H1 (cell line): ENCODE measurements around the gene PAX6. TPM values are rescaled to one million over a fixed set of nuclear protein-coding genes. Genes with fewer than 3 reads are reported as not detected.

Experiments used
- CTBP2 ChIP-seq: IDR thresholded peaks from 2 replicates; pipeline ENCODE4 v1.7.0; 2011; ENCODE audit warnings: borderline replicate concordance, mild to moderate bottlenecking, moderate library complexity, mixed read lengths, low read length; ENCODE audit not compliant: insufficient read depth, insufficient read length
- NANOG ChIP-seq: IDR thresholded peaks from 2 replicates; pipeline ENCODE4 v1.6.1; 2011; ENCODE audit warnings: low read length, low read depth, mild to moderate bottlenecking, inconsistent platforms; ENCODE audit not compliant: insufficient read depth, poor library complexity, severe bottlenecking
- polyA plus RNA-seq, 7 experiments: library from polyadenylated mRNA; depleted of rRNA in 3 of 7; stranded (reverse) in 5 of 7; unstranded in 2 of 7; fragments of >200 nt in 5 of 7; fragments of 200-250 nt in 2 of 7; gene quantifications; 1 replicate in 5 of 7; 2 replicates in 1 of 7; 4 replicates in 1 of 7; pipeline versions ENCODE4 v1.2.1 to v1.2.3, GENCODE V29; 2011 to 2013; ENCODE audit warnings: missing spikeins in 2 of 7, mixed read lengths in 2 of 7
- total RNA-seq: library from RNA; stranded (reverse); fragmentation: NEBNext Ultra II Directional; extraction: Animal tissue kit (Norgen Biotek cat#: 25700); gene quantifications from 2 replicates; pipeline ENCODE4 v1.2.1, GENCODE V29; 2021
- TF ChIP-seq, protein P1 (sequence below): fragments of 300-600 bp; sonication (generic); IDR thresholded peaks from 2 replicates; pipeline ENCODE4 v1.7.1; 2012; ENCODE audit warnings: low read length, moderate library complexity, mild to moderate bottlenecking, inconsistent platforms; ENCODE audit not compliant: insufficient replicate concordance

Gene PAX6
- total and polyA plus RNA-seq, 2 of the 8 experiments (the other 6 are each of a cell fraction or from before 2014, with no cell fraction given), result 0.30 to 0.65 TPM

DNA sequence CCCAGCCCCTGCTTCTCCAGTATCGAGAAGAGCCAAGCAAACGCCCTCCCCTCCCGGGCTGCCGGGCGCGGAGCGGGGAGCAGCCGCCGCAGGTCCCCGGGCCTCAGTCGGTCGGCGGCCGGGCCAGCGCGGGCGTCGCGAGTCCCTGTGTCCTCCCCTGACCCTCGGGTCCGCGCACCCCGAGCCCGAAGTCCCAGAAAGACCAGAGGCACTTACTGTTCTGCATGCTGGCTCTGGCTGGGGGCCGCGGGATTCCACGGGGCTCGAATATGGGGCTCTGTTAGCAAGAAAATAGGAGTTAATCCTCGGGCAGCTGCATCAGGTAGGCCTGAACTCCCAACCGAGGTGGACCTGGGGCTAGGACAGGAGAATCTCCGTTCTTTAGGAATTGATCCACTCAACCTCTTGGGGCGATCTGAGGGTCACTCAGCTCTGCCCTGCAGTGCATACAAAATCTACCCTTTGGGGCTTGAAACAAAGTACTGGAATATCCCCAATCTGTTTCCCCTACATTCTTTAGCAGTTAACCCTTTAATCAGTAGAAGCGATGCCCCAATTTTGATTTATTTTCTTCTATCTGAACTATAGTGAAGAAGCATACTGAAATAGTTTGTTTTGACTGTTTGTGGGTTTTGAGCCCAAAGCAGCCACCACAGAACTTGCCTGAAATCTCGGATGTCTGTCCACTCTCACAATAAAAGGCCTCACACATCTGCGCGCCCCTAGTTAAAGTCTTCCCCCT, 4.8 kb downstream of the PAX6 start (continued):
- TF ChIP-seq, protein P1, sequence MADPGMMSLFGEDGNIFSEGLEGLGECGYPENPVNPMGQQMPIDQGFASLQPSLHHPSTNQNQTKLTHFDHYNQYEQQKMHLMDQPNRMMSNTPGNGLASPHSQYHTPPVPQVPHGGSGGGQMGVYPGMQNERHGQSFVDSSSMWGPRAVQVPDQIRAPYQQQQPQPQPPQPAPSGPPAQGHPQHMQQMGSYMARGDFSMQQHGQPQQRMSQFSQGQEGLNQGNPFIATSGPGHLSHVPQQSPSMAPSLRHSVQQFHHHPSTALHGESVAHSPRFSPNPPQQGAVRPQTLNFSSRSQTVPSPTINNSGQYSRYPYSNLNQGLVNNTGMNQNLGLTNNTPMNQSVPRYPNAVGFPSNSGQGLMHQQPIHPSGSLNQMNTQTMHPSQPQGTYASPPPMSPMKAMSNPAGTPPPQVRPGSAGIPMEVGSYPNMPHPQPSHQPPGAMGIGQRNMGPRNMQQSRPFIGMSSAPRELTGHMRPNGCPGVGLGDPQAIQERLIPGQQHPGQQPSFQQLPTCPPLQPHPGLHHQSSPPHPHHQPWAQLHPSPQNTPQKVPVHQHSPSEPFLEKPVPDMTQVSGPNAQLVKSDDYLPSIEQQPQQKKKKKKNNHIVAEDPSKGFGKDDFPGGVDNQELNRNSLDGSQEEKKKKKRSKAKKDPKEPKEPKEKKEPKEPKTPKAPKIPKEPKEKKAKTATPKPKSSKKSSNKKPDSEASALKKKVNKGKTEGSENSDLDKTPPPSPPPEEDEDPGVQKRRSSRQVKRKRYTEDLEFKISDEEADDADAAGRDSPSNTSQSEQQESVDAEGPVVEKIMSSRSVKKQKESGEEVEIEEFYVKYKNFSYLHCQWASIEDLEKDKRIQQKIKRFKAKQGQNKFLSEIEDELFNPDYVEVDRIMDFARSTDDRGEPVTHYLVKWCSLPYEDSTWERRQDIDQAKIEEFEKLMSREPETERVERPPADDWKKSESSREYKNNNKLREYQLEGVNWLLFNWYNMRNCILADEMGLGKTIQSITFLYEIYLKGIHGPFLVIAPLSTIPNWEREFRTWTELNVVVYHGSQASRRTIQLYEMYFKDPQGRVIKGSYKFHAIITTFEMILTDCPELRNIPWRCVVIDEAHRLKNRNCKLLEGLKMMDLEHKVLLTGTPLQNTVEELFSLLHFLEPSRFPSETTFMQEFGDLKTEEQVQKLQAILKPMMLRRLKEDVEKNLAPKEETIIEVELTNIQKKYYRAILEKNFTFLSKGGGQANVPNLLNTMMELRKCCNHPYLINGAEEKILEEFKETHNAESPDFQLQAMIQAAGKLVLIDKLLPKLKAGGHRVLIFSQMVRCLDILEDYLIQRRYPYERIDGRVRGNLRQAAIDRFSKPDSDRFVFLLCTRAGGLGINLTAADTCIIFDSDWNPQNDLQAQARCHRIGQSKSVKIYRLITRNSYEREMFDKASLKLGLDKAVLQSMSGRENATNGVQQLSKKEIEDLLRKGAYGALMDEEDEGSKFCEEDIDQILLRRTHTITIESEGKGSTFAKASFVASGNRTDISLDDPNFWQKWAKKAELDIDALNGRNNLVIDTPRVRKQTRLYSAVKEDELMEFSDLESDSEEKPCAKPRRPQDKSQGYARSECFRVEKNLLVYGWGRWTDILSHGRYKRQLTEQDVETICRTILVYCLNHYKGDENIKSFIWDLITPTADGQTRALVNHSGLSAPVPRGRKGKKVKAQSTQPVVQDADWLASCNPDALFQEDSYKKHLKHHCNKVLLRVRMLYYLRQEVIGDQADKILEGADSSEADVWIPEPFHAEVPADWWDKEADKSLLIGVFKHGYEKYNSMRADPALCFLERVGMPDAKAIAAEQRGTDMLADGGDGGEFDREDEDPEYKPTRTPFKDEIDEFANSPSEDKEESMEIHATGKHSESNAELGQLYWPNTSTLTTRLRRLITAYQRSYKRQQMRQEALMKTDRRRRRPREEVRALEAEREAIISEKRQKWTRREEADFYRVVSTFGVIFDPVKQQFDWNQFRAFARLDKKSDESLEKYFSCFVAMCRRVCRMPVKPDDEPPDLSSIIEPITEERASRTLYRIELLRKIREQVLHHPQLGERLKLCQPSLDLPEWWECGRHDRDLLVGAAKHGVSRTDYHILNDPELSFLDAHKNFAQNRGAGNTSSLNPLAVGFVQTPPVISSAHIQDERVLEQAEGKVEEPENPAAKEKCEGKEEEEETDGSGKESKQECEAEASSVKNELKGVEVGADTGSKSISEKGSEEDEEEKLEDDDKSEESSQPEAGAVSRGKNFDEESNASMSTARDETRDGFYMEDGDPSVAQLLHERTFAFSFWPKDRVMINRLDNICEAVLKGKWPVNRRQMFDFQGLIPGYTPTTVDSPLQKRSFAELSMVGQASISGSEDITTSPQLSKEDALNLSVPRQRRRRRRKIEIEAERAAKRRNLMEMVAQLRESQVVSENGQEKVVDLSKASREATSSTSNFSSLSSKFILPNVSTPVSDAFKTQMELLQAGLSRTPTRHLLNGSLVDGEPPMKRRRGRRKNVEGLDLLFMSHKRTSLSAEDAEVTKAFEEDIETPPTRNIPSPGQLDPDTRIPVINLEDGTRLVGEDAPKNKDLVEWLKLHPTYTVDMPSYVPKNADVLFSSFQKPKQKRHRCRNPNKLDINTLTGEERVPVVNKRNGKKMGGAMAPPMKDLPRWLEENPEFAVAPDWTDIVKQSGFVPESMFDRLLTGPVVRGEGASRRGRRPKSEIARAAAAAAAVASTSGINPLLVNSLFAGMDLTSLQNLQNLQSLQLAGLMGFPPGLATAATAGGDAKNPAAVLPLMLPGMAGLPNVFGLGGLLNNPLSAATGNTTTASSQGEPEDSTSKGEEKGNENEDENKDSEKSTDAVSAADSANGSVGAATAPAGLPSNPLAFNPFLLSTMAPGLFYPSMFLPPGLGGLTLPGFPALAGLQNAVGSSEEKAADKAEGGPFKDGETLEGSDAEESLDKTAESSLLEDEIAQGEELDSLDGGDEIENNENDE, result no peak
- TF ChIP-seq NANOG (no peak), CTBP2 (peak; percentile 88)
